ENCODE measurements around the gene TMEM18. TPM values are rescaled to one million over a fixed set of nuclear protein-coding genes. Genes with fewer than 3 reads are reported as not detected.

The TMEM18 gene
- total RNA-seq, 1 experiment from 2014 or later, result 19.0 TPM

DNA sequence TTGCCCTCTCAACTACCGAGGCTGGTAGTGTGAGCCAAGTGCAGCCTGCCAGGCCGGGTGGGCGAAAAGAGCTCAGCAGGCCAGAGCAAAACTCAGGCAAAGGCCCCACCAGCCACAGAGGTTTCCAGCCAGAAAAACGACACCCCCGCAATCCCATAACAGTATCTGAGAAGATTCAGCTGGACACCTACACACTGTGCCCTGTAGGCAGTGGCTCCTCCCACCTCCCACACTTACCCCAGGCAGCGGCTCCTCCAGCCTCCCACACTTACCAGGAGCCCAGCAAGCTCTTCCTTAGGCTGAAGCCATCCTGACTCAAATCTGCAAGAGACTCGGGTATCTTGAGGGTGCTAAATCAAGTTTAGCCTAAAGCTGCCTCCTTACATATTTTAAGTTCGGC, 15.6 kb upstream of the TMEM18 start:
- no peaks in the 10 kb centered on the region for H3K36me3 Mint-ChIP-seq (ENCODE audit: insufficient read depth, unreplicated experiment)
- peaks cover 9% of the 10 kb centered on the region for H3K4me1 Mint-ChIP-seq (ENCODE audit: low read depth, unreplicated experiment)
- H3K4me3 Mint-ChIP-seq (ENCODE audit: low read depth, unreplicated experiment), result no peak overlapping the region
- H3K27me3 Mint-ChIP-seq (ENCODE audit: unreplicated experiment), result no peaks in the 10 kb centered on the region
- no peak for DNase-seq
- intact Hi-C loops (cut with micrococcal nuclease; ENCODE audit: unreplicated experiment), result no loop called here
- BruUV-seq (replicated peaks), result no TSS peak
- TF ChIP-seq, protein P1, sequence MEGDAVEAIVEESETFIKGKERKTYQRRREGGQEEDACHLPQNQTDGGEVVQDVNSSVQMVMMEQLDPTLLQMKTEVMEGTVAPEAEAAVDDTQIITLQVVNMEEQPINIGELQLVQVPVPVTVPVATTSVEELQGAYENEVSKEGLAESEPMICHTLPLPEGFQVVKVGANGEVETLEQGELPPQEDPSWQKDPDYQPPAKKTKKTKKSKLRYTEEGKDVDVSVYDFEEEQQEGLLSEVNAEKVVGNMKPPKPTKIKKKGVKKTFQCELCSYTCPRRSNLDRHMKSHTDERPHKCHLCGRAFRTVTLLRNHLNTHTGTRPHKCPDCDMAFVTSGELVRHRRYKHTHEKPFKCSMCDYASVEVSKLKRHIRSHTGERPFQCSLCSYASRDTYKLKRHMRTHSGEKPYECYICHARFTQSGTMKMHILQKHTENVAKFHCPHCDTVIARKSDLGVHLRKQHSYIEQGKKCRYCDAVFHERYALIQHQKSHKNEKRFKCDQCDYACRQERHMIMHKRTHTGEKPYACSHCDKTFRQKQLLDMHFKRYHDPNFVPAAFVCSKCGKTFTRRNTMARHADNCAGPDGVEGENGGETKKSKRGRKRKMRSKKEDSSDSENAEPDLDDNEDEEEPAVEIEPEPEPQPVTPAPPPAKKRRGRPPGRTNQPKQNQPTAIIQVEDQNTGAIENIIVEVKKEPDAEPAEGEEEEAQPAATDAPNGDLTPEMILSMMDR (IDR thresholded peaks at IDR 0.05; ENCODE audit: unreplicated experiment), result no peak
- CTCF ChIA-PET, result no interaction called here
- H3K27ac Mint-ChIP-seq (ENCODE audit: unreplicated experiment), result no peak overlapping the region
- H3K9me3 Mint-ChIP-seq (ENCODE audit: low read depth, unreplicated experiment), result peaks cover 3% of the 10 kb centered on the region

GRCh38 chr2:691821-692761, 14.9 kb upstream of the TMEM18 start:
- no peaks in the 10 kb centered on the region for H3K27me3 Mint-ChIP-seq (ENCODE audit: unreplicated experiment)
- H3K4me3 Mint-ChIP-seq (ENCODE audit: low read depth, unreplicated experiment), result no peak overlapping the region
- H3K36me3 Mint-ChIP-seq (ENCODE audit: insufficient read depth, unreplicated experiment), result no peaks in the 10 kb centered on the region
- intact Hi-C loops (cut with micrococcal nuclease; ENCODE audit: unreplicated experiment), result no loop called here
- no peak overlapping the region for H3K27ac Mint-ChIP-seq (ENCODE audit: unreplicated experiment)
- H3K9me3 Mint-ChIP-seq (ENCODE audit: low read depth, unreplicated experiment), result peaks cover 3% of the 10 kb centered on the region
- no peak for DNase-seq
- BruUV-seq (replicated peaks), result no TSS peak
- peaks cover 2% of the 10 kb centered on the region for H3K4me1 Mint-ChIP-seq (ENCODE audit: low read depth, unreplicated experiment)
- TF ChIP-seq, protein P1 (IDR thresholded peaks at IDR 0.05; ENCODE audit: unreplicated experiment), result no peak
- CTCF ChIA-PET, result no interaction called here

GRCh38 chr2:690799-691198, 13.6 kb upstream of the TMEM18 start:
- CTCF ChIA-PET, result no interaction called here
- DNase-seq, result no peak
- H3K9me3 Mint-ChIP-seq (ENCODE audit: low read depth, unreplicated experiment), result peaks cover 5% of the 10 kb centered on the region
- TF ChIP-seq, protein P1 (IDR thresholded peaks at IDR 0.05; ENCODE audit: unreplicated experiment), result no peak
- no TSS peak for BruUV-seq (replicated peaks)
- intact Hi-C loops (cut with micrococcal nuclease; ENCODE audit: unreplicated experiment), result no loop called here
- no peaks in the 10 kb centered on the region for H3K27me3 Mint-ChIP-seq (ENCODE audit: unreplicated experiment)
- no peak overlapping the region for H3K27ac Mint-ChIP-seq (ENCODE audit: unreplicated experiment)
- H3K4me1 Mint-ChIP-seq (ENCODE audit: low read depth, unreplicated experiment), result no peaks in the 10 kb centered on the region
- no peaks in the 10 kb centered on the region for H3K36me3 Mint-ChIP-seq (ENCODE audit: insufficient read depth, unreplicated experiment)
- no peak overlapping the region for H3K4me3 Mint-ChIP-seq (ENCODE audit: low read depth, unreplicated experiment)

GRCh38 chr2:689877-690510, 12.8 kb upstream of the TMEM18 start:
- Mint-ChIP-seq H3K4me1 (ENCODE audit: low read depth, unreplicated experiment) (no peaks in the 10 kb centered on the region), H3K27me3 (ENCODE audit: unreplicated experiment) (no peaks in the 10 kb centered on the region), H3K36me3 (ENCODE audit: insufficient read depth, unreplicated experiment) (no peaks in the 10 kb centered on the region), H3K27ac (ENCODE audit: unreplicated experiment) (no peak overlapping the region), H3K9me3 (ENCODE audit: low read depth, unreplicated experiment) (peaks cover 8% of the 10 kb centered on the region), H3K4me3 (ENCODE audit: low read depth, unreplicated experiment) (no peak overlapping the region)
- CTCF ChIA-PET, result no interaction called here
- no peak for DNase-seq
- intact Hi-C loops (cut with micrococcal nuclease; ENCODE audit: unreplicated experiment), result no loop called here
- no TSS peak for BruUV-seq (replicated peaks)
- TF ChIP-seq, protein P1 (IDR thresholded peaks at IDR 0.05; ENCODE audit: unreplicated experiment), result no peak

All from Calu3 (cell line).